Frontal cortex (tissue), 1 donor: ENCODE data around the gene TCF23. TPM values are rescaled to one million over a fixed set of nuclear protein-coding genes. Genes with fewer than 3 reads are reported as not detected.

ENCODE experiments used
- total RNA-seq: library from RNA; depleted of rRNA; stranded (reverse); fragments of >200 nt; gene quantifications from one replicate; pipeline ENCODE4 v1.2.3, GENCODE V29; 2014

The TCF23 gene
- total RNA-seq, 1 donor from 2014 or later, result not detected

Other genes with a start within 250 kb of the TCF23 start
- 13.9 TPM for gene MAPRE3, start 178.4 kb upstream of the TCF23 start, total RNA-seq
- 7.7 TPM for gene TMEM214, start 116.0 kb upstream of the TCF23 start, total RNA-seq
- 13.5 TPM for gene AGBL5, start 97.3 kb upstream of the TCF23 start, total RNA-seq
- 163 TPM for gene OST4, start 77.3 kb upstream of the TCF23 start, total RNA-seq
- 4.1 TPM for gene EMILIN1, start 70.4 kb upstream of the TCF23 start, total RNA-seq
- 4.9 TPM for gene KHK, start 62.2 kb upstream of the TCF23 start, total RNA-seq
- 18.3 TPM for gene CGREF1, start 29.9 kb upstream of the TCF23 start, total RNA-seq
- 0.41 TPM for gene ABHD1, start 25.2 kb upstream of the TCF23 start, total RNA-seq
- 20.8 TPM for gene PREB, start 14.4 kb upstream of the TCF23 start, total RNA-seq
- not detected for gene PRR30, start 9.6 kb upstream of the TCF23 start, total RNA-seq
- gene ATRAID, start 63.0 kb downstream of the TCF23 start, total RNA-seq, result 37.5 TPM
- 17.1 TPM for gene SLC5A6, start 63.3 kb downstream of the TCF23 start, total RNA-seq
- 13.9 TPM for gene CAD, start 68.4 kb downstream of the TCF23 start, total RNA-seq
- gene SLC30A3, start 114.0 kb downstream of the TCF23 start, total RNA-seq, result 0.82 TPM
- not detected for gene DNAJC5G, start 126.4 kb downstream of the TCF23 start, total RNA-seq
- not detected for gene TRIM54, start 133.4 kb downstream of the TCF23 start, total RNA-seq
- 1.2 TPM for gene UCN, start 159.4 kb downstream of the TCF23 start, total RNA-seq
- gene MPV17, start 174.1 kb downstream of the TCF23 start, total RNA-seq, result 41.6 TPM
- 37.5 TPM for gene GTF3C2, start 207.8 kb downstream of the TCF23 start, total RNA-seq
- gene EIF2B4, start 221.3 kb downstream of the TCF23 start, total RNA-seq, result 16.7 TPM
- 47.7 TPM for gene SNX17, start 221.6 kb downstream of the TCF23 start, total RNA-seq
- gene ZNF513, start 231.7 kb downstream of the TCF23 start, total RNA-seq, result 12.6 TPM